Osteoblast (primary cell): ENCODE data around the gene SERPINA6. TPM values are rescaled to one million over a fixed set of nuclear protein-coding genes. Genes with fewer than 3 reads are reported as not detected.
A peak's percentile ranks its signal among the peaks of the same experiment; 100 is the strongest.

Experiments
- DNase-seq: peaks from one replicate; pipeline ENCODE4 v3.0.0; 2011; ENCODE audit warnings: low spot score, mixed read lengths; ENCODE audit not compliant: insufficient read length; ENCODE audit errors: missing footprints
- H2AFZ ChIP-seq: 2 replicates; pipeline ENCODE4 v1.6.0; 2011; ENCODE audit warnings: mild to moderate bottlenecking, low read length
- H3K27ac ChIP-seq: 2 replicates; pipeline ENCODE4 v1.5.1; 2011; ENCODE audit warnings: mild to moderate bottlenecking, low read depth, low read length, moderate library complexity
- H3K27me3 ChIP-seq: 2 replicates; pipeline ENCODE4 v1.6.0; 2012; ENCODE audit warnings: mild to moderate bottlenecking, control low read depth, inconsistent platforms, low read length, moderate library complexity; ENCODE audit not compliant: insufficient read depth
- H3K36me3 ChIP-seq: 2 replicates; pipeline ENCODE4 v1.5.1; 2011; ENCODE audit warnings: mild to moderate bottlenecking, low read length, control low read depth, moderate library complexity; ENCODE audit not compliant: insufficient read depth
- H3K4me1 ChIP-seq: 2 replicates; pipeline ENCODE4 v1.5.1; 2011; ENCODE audit warnings: mild to moderate bottlenecking, low read length, control low read depth, moderate library complexity; ENCODE audit not compliant: insufficient read depth
- H3K4me2 ChIP-seq: 2 replicates; pipeline ENCODE4 v1.6.0; 2011; ENCODE audit warnings: mild to moderate bottlenecking, low read length; ENCODE audit not compliant: insufficient read depth
- H3K4me3 ChIP-seq: fragments of 200-600 bp; sonication (generic); 3 replicates; pipeline ENCODE4 v1.5.1; 2012; ENCODE audit warnings: mild to moderate bottlenecking, low read length, inconsistent platforms; ENCODE audit not compliant: insufficient read depth
- H3K79me2 ChIP-seq: 2 replicates; pipeline ENCODE4 v1.6.0; 2012; ENCODE audit warnings: mild to moderate bottlenecking, low read length, control low read depth, inconsistent platforms; ENCODE audit not compliant: insufficient read depth
- H3K9me3 ChIP-seq: 2 replicates; pipeline ENCODE4 v1.5.1; 2011; ENCODE audit warnings: low read depth, low read length, control low read depth
- H4K20me1 ChIP-seq: 2 replicates; pipeline ENCODE4 v1.6.0; 2012; ENCODE audit warnings: mild to moderate bottlenecking, low read length, control low read depth; ENCODE audit not compliant: insufficient read depth
- total RNA-seq: library from RNA; depleted of rRNA; stranded (reverse); fragments of >200 nt; gene quantifications from 2 replicates; pipeline ENCODE4 v1.2.3, GENCODE V29; 2012
- TF ChIP-seq, protein P1 (sequence below): IDR thresholded peaks from 2 replicates; pipeline ENCODE4 v1.5.1; 2011; ENCODE audit warnings: mild to moderate bottlenecking, low read depth, low read length, moderate library complexity; ENCODE audit errors: extremely low read depth

Gene SERPINA6
- total RNA-seq, 1 donor: not detected

- Histone ChIP-seq H2AFZ (no peak overlapping the region), H3K27ac (no peak overlapping the region), H4K20me1 (no peaks in the 10 kb centered on the region), H3K79me2 (no peaks in the 10 kb centered on the region), H3K27me3 (no peaks in the 10 kb centered on the region), H3K4me1 (peaks cover 33% of the 10 kb centered on the region), H3K9me3 (no peaks in the 10 kb centered on the region), H3K4me2 (no peak overlapping the region), H3K36me3 (no peaks in the 10 kb centered on the region), H3K4me3 (no peak overlapping the region)
- TF ChIP-seq, protein P1, sequence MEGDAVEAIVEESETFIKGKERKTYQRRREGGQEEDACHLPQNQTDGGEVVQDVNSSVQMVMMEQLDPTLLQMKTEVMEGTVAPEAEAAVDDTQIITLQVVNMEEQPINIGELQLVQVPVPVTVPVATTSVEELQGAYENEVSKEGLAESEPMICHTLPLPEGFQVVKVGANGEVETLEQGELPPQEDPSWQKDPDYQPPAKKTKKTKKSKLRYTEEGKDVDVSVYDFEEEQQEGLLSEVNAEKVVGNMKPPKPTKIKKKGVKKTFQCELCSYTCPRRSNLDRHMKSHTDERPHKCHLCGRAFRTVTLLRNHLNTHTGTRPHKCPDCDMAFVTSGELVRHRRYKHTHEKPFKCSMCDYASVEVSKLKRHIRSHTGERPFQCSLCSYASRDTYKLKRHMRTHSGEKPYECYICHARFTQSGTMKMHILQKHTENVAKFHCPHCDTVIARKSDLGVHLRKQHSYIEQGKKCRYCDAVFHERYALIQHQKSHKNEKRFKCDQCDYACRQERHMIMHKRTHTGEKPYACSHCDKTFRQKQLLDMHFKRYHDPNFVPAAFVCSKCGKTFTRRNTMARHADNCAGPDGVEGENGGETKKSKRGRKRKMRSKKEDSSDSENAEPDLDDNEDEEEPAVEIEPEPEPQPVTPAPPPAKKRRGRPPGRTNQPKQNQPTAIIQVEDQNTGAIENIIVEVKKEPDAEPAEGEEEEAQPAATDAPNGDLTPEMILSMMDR: no peak
- no peak for DNase-seq
Observed at GRCh38 chr14:94343238-94344005, 20.3 kb upstream of the SERPINA6 start.

GRCh38 chr14:94342334-94342934 is 19.3 kb upstream of the SERPINA6 start:
- Histone ChIP-seq H4K20me1 (no peaks in the 10 kb centered on the region), H2AFZ (peak overlapping the region; percentile 43), H3K4me3 (peak overlapping the region; percentile 29), H3K9me3 (no peaks in the 10 kb centered on the region), H3K36me3 (no peaks in the 10 kb centered on the region), H3K4me2 (peak overlapping the region; percentile 66), H3K79me2 (no peaks in the 10 kb centered on the region), H3K27ac (peak overlapping the region; percentile 72), H3K27me3 (no peaks in the 10 kb centered on the region), H3K4me1 (peaks cover 33% of the 10 kb centered on the region)
- DNase-seq: peak; percentile 93
- TF ChIP-seq, protein P1: no peak

- no peaks in the 10 kb centered on the region for H3K79me2 ChIP-seq
- TF ChIP-seq, protein P1: no peak
- no peaks in the 10 kb centered on the region for H3K9me3 ChIP-seq
- peak overlapping the region; percentile 72 for H3K27ac ChIP-seq
- H3K4me3 ChIP-seq: peak overlapping the region; percentile 29
- DNase-seq: peak; percentile 79
- no peaks in the 10 kb centered on the region for H3K27me3 ChIP-seq
- H4K20me1 ChIP-seq: no peaks in the 10 kb centered on the region
- H3K36me3 ChIP-seq: no peaks in the 10 kb centered on the region
- H3K4me2 ChIP-seq: peak overlapping the region; percentile 66
- peaks cover 33% of the 10 kb centered on the region for H3K4me1 ChIP-seq
- H2AFZ ChIP-seq: peak overlapping the region; percentile 43
Observed at GRCh38 chr14:94341656-94342333, 18.7 kb upstream of the SERPINA6 start.

GRCh38 chr14:94340533-94340932 is 17.4 kb upstream of the SERPINA6 start:
- no peak overlapping the region for H2AFZ ChIP-seq
- DNase-seq: no peak
- no peaks in the 10 kb centered on the region for H4K20me1 ChIP-seq
- H3K36me3 ChIP-seq: no peaks in the 10 kb centered on the region
- H3K4me3 ChIP-seq: no peak overlapping the region
- no peaks in the 10 kb centered on the region for H3K79me2 ChIP-seq
- H3K4me2 ChIP-seq: no peak overlapping the region
- no peaks in the 10 kb centered on the region for H3K27me3 ChIP-seq
- H3K9me3 ChIP-seq: no peaks in the 10 kb centered on the region
- TF ChIP-seq, protein P1: no peak
- peaks cover 27% of the 10 kb centered on the region for H3K4me1 ChIP-seq
- H3K27ac ChIP-seq: no peak overlapping the region
